Measurements from ENCODE around the gene GOLGA8G.
"Not testable (repeated sequence)": the region's sequence is repeated elsewhere in the genome, so short reads cannot be mapped to it uniquely, and the experiment has no call there.

- not testable (repeated sequence) for TF ChIP-seq CTCF, POLR2A (IDR thresholded peaks at IDR 0.05)
Measured at GRCh38 chr15:28514128-28514527, 18.6 kb downstream of the GOLGA8G start.

All from uterus (tissue), 2 donors.